GM12864 (cell line): Measurements from ENCODE around the gene DIAPH2.

Source experiments
- DNase-seq: peaks from one replicate; pipeline ENCODE4 v3.0.0-alpha.2; 2011; ENCODE audit warnings: low read depth
- H3K4me3 ChIP-seq: 2 replicates; pipeline ENCODE4 v1.5.1; 2011; ENCODE audit warnings: mild to moderate bottlenecking, low read depth, low read length, control low read depth
- CTCF ChIP-seq: IDR thresholded peaks from 2 replicates; pipeline ENCODE4 v1.5.1; 2011; ENCODE audit warnings: low read depth, mild to moderate bottlenecking, moderate library complexity, low read length, control low read depth, inconsistent platforms; ENCODE audit errors: missing control alignments

Gene DIAPH2

GRCh38 chrX:97021680-97022079 is 337.0 kb downstream of the DIAPH2 start:
- TF ChIP-seq CTCF: no peak

GRCh38 chrX:97026406-97026805 is 341.8 kb downstream of the DIAPH2 start:
- no peak for DNase-seq
- no peak for TF ChIP-seq CTCF
- H3K4me3 ChIP-seq: no peak overlapping the region

More at GRCh38 chrX:97021680-97022079, 337.0 kb downstream of the DIAPH2 start:
- DNase-seq: no peak
- H3K4me3 ChIP-seq: no peak overlapping the region

GRCh38 chrX:97027384-97027922 is 342.8 kb downstream of the DIAPH2 start:
- no peak for TF ChIP-seq CTCF
- DNase-seq: no peak
- no peak overlapping the region for H3K4me3 ChIP-seq

GRCh38 chrX:97030463-97030862 is 345.8 kb downstream of the DIAPH2 start:
- DNase-seq: no peak
- H3K4me3 ChIP-seq: no peak overlapping the region
- no peak for TF ChIP-seq CTCF

- TF ChIP-seq CTCF: no peak
- H3K4me3 ChIP-seq: no peak overlapping the region
- DNase-seq: no peak
Observed at GRCh38 chrX:97030947-97031346, 346.3 kb downstream of the DIAPH2 start.

- TF ChIP-seq CTCF: no peak
- peak; percentile 51 for DNase-seq
- no peak overlapping the region for H3K4me3 ChIP-seq
Observed at GRCh38 chrX:97039363-97040029, 354.9 kb downstream of the DIAPH2 start.

- H3K4me3 ChIP-seq: no peak overlapping the region
- no peak for DNase-seq
- no peak for TF ChIP-seq CTCF
Observed at GRCh38 chrX:97045470-97045869, 360.8 kb downstream of the DIAPH2 start.
